HEK293 (cell line): ENCODE measurements around the gene ABCA2.

ENCODE experiments used
- IKZF3 ChIP-seq: fragments of 450-650 bp; IDR thresholded peaks from 2 replicates; pipeline ENCODE4 v1.5.0; 2018; ENCODE audit warnings: missing biosample characterization, mild to moderate bottlenecking, missing genetic modification characterization, moderate library complexity
- SETDB1 ChIP-seq: IDR thresholded peaks from one replicate; pipeline ENCODE4 v1.6.1; 2017; ENCODE audit warnings: mild to moderate bottlenecking, low read length, moderate library complexity, mixed read lengths; ENCODE audit not compliant: insufficient read length
- ZBTB17 ChIP-seq: fragments of 450-650 bp; formaldehyde crosslinking; IDR thresholded peaks from 2 replicates; pipeline ENCODE4 v1.5.1; 2016; ENCODE audit warnings: missing biosample characterization, missing genetic modification characterization
- ZNF747 ChIP-seq: fragments of 450-650 bp; formaldehyde crosslinking; IDR thresholded peaks from 2 replicates; pipeline ENCODE4 v1.5.1; 2016; ENCODE audit warnings: missing biosample characterization, missing genetic modification characterization
- ZNF76 ChIP-seq: fragments of 450-650 bp; formaldehyde crosslinking; IDR thresholded peaks from 2 replicates; pipeline ENCODE4; 2016; ENCODE audit warnings: low read depth, missing biosample characterization, missing genetic modification characterization, borderline replicate concordance
- TF ChIP-seq, protein P1 (sequence below): fragments of 450-650 bp; formaldehyde crosslinking; IDR thresholded peaks from 2 replicates; pipeline ENCODE4 v1.5.1; 2016; ENCODE audit warnings: missing biosample characterization, missing genetic modification characterization
- TF ChIP-seq, protein P2 (sequence below): fragments of 450-650 bp; formaldehyde crosslinking; IDR thresholded peaks from 2 replicates; pipeline ENCODE4 v1.5.1; 2016; ENCODE audit warnings: missing biosample characterization, missing genetic modification characterization, low read depth
- TF ChIP-seq, protein P3 (sequence below): fragments of 450-650 bp; formaldehyde crosslinking; IDR thresholded peaks from 2 replicates; pipeline ENCODE4 v1.5.1; 2016; ENCODE audit warnings: missing biosample characterization, missing genetic modification characterization
- TF ChIP-seq, protein P4 (sequence below): sonication (generic); formaldehyde crosslinking; IDR thresholded peaks from 2 replicates; pipeline ENCODE4 v1.8.1; 2022; ENCODE audit warnings: mild to moderate bottlenecking, moderate library complexity, missing genetic modification reagents
- TF ChIP-seq, protein P5 (sequence below): fragments of 450-650 bp; formaldehyde crosslinking; IDR thresholded peaks from 2 replicates; pipeline ENCODE4 v1.5.1; 2016; ENCODE audit warnings: missing biosample characterization, missing genetic modification characterization, low read depth

DNA sequence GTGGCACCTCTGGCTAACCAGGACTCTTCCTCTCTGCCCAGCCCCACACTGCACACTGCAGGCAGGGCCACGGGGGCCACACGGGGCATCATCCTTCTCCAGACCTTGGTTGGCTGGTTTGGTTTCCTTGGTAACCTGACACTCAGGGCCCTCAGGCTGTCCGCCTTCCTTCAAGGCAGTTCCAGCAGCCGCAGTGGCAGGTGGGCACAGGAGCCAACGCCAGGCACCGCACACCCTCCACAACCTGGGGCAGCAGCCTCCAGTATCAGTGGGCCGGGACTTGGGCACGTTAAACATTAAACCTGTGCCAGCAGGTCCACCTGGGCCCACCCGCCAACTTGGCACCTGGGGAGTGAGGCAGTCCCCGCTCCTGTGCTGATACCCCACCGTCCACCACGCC, 16.0 kb upstream of the ABCA2 start:
- no peak for TF ChIP-seq SETDB1
- TF ChIP-seq, protein P1, sequence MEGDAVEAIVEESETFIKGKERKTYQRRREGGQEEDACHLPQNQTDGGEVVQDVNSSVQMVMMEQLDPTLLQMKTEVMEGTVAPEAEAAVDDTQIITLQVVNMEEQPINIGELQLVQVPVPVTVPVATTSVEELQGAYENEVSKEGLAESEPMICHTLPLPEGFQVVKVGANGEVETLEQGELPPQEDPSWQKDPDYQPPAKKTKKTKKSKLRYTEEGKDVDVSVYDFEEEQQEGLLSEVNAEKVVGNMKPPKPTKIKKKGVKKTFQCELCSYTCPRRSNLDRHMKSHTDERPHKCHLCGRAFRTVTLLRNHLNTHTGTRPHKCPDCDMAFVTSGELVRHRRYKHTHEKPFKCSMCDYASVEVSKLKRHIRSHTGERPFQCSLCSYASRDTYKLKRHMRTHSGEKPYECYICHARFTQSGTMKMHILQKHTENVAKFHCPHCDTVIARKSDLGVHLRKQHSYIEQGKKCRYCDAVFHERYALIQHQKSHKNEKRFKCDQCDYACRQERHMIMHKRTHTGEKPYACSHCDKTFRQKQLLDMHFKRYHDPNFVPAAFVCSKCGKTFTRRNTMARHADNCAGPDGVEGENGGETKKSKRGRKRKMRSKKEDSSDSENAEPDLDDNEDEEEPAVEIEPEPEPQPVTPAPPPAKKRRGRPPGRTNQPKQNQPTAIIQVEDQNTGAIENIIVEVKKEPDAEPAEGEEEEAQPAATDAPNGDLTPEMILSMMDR (tag by site-specific recombination) = no peak
- TF ChIP-seq, protein P2, sequence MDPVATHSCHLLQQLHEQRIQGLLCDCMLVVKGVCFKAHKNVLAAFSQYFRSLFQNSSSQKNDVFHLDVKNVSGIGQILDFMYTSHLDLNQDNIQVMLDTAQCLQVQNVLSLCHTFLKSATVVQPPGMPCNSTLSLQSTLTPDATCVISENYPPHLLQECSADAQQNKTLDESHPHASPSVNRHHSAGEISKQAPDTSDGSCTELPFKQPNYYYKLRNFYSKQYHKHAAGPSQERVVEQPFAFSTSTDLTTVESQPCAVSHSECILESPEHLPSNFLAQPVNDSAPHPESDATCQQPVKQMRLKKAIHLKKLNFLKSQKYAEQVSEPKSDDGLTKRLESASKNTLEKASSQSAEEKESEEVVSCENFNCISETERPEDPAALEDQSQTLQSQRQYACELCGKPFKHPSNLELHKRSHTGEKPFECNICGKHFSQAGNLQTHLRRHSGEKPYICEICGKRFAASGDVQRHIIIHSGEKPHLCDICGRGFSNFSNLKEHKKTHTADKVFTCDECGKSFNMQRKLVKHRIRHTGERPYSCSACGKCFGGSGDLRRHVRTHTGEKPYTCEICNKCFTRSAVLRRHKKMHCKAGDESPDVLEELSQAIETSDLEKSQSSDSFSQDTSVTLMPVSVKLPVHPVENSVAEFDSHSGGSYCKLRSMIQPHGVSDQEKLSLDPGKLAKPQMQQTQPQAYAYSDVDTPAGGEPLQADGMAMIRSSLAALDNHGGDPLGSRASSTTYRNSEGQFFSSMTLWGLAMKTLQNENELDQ (tag by site-specific recombination) = no peak
- no peak for TF ChIP-seq ZBTB17 (tag by site-specific recombination)
- TF ChIP-seq ZNF76 (tag by site-specific recombination) = no peak
- TF ChIP-seq, protein P3, sequence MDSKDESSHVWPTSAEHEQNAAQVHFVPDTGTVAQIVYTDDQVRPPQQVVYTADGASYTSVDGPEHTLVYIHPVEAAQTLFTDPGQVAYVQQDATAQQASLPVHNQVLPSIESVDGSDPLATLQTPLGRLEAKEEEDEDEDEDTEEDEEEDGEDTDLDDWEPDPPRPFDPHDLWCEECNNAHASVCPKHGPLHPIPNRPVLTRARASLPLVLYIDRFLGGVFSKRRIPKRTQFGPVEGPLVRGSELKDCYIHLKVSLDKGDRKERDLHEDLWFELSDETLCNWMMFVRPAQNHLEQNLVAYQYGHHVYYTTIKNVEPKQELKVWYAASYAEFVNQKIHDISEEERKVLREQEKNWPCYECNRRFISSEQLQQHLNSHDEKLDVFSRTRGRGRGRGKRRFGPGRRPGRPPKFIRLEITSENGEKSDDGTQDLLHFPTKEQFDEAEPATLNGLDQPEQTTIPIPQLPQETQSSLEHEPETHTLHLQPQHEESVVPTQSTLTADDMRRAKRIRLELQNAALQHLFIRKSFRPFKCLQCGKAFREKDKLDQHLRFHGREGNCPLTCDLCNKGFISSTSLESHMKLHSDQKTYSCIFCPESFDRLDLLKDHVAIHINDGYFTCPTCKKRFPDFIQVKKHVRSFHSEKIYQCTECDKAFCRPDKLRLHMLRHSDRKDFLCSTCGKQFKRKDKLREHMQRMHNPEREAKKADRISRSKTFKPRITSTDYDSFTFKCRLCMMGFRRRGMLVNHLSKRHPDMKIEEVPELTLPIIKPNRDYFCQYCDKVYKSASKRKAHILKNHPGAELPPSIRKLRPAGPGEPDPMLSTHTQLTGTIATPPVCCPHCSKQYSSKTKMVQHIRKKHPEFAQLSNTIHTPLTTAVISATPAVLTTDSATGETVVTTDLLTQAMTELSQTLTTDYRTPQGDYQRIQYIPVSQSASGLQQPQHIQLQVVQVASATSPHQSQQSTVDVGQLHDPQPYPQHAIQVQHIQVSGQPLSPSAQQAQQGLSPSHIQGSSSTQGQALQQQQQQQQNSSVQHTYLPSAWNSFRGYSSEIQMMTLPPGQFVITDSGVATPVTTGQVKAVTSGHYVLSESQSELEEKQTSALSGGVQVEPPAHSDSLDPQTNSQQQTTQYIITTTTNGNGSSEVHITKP = no peak
- TF ChIP-seq, protein P4, sequence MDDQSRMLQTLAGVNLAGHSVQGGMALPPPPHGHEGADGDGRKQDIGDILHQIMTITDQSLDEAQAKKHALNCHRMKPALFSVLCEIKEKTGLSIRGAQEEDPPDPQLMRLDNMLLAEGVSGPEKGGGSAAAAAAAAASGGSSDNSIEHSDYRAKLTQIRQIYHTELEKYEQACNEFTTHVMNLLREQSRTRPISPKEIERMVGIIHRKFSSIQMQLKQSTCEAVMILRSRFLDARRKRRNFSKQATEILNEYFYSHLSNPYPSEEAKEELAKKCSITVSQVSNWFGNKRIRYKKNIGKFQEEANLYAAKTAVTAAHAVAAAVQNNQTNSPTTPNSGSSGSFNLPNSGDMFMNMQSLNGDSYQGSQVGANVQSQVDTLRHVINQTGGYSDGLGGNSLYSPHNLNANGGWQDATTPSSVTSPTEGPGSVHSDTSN (CRISPR knock-in tag) = no peak
- TF ChIP-seq, protein P5, sequence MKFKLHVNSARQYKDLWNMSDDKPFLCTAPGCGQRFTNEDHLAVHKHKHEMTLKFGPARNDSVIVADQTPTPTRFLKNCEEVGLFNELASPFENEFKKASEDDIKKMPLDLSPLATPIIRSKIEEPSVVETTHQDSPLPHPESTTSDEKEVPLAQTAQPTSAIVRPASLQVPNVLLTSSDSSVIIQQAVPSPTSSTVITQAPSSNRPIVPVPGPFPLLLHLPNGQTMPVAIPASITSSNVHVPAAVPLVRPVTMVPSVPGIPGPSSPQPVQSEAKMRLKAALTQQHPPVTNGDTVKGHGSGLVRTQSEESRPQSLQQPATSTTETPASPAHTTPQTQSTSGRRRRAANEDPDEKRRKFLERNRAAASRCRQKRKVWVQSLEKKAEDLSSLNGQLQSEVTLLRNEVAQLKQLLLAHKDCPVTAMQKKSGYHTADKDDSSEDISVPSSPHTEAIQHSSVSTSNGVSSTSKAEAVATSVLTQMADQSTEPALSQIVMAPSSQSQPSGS (tag by site-specific recombination) = no peak
- TF ChIP-seq IKZF3 (tag by site-specific recombination) = no peak
- TF ChIP-seq ZNF747 (tag by site-specific recombination) = no peak
